AG09309 (cell line): ENCODE results near the gene AATK.
"Not testable (repeated sequence)": the region's sequence is repeated elsewhere in the genome, so short reads cannot be mapped to it uniquely, and the experiment has no call there.

Source experiments
- DNase-seq: peaks from one replicate; pipeline ENCODE4 v3.0.0-alpha.2; 2010; ENCODE audit warnings: low read depth
- H3K4me3 ChIP-seq: 2 replicates; pipeline ENCODE4 v1.5.1; 2011; ENCODE audit warnings: mild to moderate bottlenecking, low read depth, low read length, moderate library complexity; ENCODE audit not compliant: control insufficient read depth
- TF ChIP-seq, protein P1 (sequence below): IDR thresholded peaks from 2 replicates; pipeline ENCODE4 v1.5.1; 2011; ENCODE audit warnings: mild to moderate bottlenecking, low read depth, low read length, inconsistent platforms; ENCODE audit not compliant: insufficient read depth, control insufficient read depth; ENCODE audit errors: missing control alignments

AATK gene

DNA sequence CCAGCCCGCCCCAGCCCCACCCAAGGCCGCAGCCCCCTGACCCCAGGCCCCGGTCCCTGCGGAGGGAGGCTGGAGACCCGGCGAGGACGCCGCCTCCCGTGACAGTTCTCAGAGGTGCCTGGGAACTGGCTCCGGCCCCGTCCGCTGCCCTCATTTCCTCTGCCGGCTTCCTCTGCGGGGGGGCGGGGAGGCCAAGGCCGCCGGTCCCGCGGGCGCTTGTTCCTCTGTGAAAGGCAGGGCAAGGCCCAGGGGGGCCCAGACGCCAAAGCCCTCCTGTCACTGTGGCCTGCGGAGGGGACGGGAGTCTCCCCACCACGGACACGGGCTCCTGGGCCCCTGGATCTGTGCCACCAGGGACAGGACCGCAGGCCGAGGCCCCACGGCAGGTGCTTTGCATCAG lies 5.7 kb downstream of the AATK start:
- TF ChIP-seq, protein P1, sequence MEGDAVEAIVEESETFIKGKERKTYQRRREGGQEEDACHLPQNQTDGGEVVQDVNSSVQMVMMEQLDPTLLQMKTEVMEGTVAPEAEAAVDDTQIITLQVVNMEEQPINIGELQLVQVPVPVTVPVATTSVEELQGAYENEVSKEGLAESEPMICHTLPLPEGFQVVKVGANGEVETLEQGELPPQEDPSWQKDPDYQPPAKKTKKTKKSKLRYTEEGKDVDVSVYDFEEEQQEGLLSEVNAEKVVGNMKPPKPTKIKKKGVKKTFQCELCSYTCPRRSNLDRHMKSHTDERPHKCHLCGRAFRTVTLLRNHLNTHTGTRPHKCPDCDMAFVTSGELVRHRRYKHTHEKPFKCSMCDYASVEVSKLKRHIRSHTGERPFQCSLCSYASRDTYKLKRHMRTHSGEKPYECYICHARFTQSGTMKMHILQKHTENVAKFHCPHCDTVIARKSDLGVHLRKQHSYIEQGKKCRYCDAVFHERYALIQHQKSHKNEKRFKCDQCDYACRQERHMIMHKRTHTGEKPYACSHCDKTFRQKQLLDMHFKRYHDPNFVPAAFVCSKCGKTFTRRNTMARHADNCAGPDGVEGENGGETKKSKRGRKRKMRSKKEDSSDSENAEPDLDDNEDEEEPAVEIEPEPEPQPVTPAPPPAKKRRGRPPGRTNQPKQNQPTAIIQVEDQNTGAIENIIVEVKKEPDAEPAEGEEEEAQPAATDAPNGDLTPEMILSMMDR: no peak
- H3K4me3 ChIP-seq: no peak overlapping the region
- DNase-seq: no peak

DNA sequence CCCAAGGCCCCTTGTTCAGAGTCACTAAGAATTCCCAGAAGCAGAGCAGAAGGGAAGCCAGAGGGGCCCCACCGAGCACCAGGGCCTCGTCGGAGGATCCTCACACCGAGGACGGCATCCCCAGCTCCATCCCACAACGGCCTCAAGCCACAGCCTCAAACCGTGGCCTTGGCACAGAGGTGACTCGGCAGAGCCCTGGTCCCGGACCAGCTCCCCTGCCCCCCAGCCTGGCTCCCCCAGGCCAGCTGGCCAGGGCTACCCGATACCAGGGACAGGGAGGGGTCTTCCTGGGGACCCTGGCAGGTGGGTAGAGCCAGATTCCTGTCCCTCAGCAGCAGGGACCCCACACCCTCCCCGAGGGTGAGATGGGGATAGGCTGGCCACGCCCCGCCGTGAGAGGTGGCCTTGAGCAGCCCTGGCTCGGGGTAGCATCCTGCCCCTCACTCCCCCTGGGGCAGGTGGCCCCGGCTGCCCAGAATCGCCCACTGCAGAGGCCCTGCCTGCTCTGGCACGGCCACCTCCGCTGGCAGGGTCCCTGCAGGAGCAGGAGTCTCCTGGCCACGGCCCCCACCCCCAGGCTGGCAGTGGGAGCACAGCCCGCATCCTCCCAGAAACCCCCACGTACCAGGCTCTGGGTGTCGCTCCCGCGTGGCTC lies 6.3 kb downstream of the AATK start:
- TF ChIP-seq, protein P1: no peak
- no peak overlapping the region for H3K4me3 ChIP-seq
- DNase-seq: no peak

DNA sequence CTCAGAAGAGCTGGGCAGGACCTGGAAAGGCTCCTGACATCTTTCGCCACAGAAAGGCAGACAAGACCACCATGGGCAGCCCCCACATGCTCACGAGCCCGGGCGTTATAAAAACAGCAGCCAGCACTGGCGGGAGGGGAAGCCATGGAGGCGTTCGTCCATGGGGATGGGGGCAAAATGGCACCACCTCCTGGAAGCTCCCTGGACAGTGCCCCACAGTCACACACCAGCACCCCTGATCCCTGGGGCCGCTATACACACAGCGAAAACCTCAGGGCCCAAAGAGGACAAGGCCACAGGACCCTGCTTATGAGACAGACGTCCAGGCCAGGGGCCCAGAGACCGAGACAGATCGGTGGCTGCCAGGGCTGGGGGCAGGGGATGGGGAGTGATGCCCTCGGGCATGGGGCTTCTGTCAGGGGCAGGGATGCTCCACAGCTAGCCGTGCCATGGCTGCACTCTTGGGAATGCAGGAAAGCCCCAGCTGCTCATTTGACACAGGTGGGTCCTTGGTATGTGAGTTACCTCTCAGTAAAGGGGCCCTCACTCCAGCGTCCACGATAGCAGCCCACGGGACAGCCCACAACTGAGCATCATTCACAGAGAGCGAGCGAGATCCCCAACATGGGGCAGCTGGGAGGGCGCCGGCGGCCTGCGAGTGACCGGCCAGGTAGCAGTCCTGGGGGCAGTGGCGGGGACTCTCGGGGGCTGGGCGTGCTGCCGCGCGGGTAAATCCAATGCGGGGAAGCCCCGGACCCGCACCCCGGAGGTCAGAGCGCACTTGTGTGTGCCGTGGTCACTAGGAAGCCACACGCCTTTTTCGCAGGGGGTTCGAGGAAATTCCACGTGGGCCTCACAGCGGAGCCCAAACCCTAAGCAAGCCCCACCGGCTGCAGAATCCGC lies 7.1 kb downstream of the AATK start:
- H3K4me3 ChIP-seq: no peak overlapping the region
- TF ChIP-seq, protein P1: no peak
- DNase-seq: no peak

- TF ChIP-seq, protein P1: no peak
- no peak for DNase-seq
Measured at GRCh38 chr17:81157848-81158687, 8.0 kb downstream of the AATK start.

GRCh38 chr17:81156866-81157805 lies 8.9 kb downstream of the AATK start:
- no peak overlapping the region for H3K4me3 ChIP-seq
- DNase-seq: no peak
- TF ChIP-seq, protein P1: no peak

More at GRCh38 chr17:81157848-81158687, 8.0 kb downstream of the AATK start:
- H3K4me3 ChIP-seq: no peak overlapping the region

GRCh38 chr17:81154961-81155360 lies 11.1 kb downstream of the AATK start:
- no peak overlapping the region for H3K4me3 ChIP-seq
- TF ChIP-seq, protein P1: no peak
- DNase-seq: no peak

GRCh38 chr17:81154016-81154415 lies 12.0 kb downstream of the AATK start:
- H3K4me3 ChIP-seq, DNase-seq: not testable (repeated sequence)
